GM08714 (cell line): ENCODE data around the gene RTL1.

Experiments used
- H3K4me3 ChIP-seq: fragments of 200-500 bp; sonication (Bioruptor generic); 2 replicates; pipeline ENCODE4 v1.5.1; 2014; ENCODE audit warnings: mild to moderate bottlenecking, low read length, inconsistent platforms
- ZNF274 ChIP-seq: IDR thresholded peaks from 2 replicates; pipeline ENCODE4 v1.6.1; 2012; ENCODE audit warnings: mild to moderate bottlenecking, low read depth, low read length

Gene RTL1

GRCh38 chr14:100842799-100843198 lies 60.7 kb downstream of the RTL1 start:
- H3K4me3 ChIP-seq, result no peak overlapping the region
- TF ChIP-seq ZNF274, result no peak

- no peak overlapping the region for H3K4me3 ChIP-seq
- TF ChIP-seq ZNF274, result no peak
These were observed 61.6 kb downstream of the RTL1 start for GRCh38 chr14:100841761-100842403.

DNA sequence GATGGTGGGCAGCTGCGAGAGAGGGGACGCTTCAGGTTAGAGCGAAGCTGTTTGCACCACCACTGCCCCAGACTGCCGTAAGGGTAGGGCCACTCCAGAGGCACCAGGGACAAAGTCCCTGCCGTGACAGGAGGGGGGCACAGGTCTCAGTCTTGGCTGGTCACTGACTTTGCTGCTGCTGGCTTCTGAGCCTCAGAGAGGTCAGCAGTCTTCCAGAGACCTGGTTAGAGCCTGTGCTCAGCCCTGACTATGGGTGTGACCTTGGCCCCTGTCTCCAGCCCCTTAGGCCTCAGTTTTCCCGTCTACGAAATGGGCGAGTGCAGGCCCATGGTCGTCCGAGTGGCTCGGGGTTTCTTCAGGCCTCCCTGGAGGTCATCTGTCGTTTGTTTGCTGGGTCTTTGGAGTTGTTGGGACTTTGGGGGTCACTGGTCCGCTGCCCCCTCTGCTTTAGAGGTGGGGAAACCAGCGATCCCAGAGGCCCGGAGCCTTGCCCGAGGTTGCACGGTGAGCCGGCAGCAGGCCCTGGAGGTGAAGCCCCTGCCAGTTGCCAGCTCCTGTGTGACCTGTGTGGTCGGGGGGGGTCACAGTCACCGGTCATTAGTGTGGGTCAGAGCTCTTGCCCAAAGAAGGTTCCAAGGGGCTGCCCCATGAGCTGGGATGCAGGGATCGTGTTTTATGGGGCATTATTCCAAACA lies 62.3 kb downstream of the RTL1 start:
- no peak overlapping the region for H3K4me3 ChIP-seq
- TF ChIP-seq ZNF274, result no peak

- TF ChIP-seq ZNF274, result no peak
- no peak overlapping the region for H3K4me3 ChIP-seq
These were observed 63.0 kb downstream of the RTL1 start for GRCh38 chr14:100840286-100841065.

- TF ChIP-seq ZNF274, result no peak
- no peak overlapping the region for H3K4me3 ChIP-seq
These were observed 63.8 kb downstream of the RTL1 start for GRCh38 chr14:100839681-100840111.

DNA sequence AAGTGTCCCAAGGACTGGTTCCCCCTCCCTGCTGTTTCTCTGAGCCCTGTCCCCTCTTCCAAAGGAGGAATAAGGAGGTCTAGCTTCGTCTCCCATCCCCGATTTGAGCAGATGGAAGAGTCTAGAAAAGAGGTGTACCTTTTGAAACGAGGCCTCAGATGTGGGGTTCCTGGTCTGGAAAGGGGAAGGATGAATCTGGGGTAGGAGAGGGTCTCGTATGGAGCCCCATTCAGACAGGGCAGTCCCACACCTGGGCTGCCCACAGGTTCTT lies 64.3 kb downstream of the RTL1 start:
- no peak for TF ChIP-seq ZNF274
- H3K4me3 ChIP-seq, result no peak overlapping the region

GRCh38 chr14:100838493-100839314 lies 64.8 kb downstream of the RTL1 start:
- H3K4me3 ChIP-seq, result no peak overlapping the region
- no peak for TF ChIP-seq ZNF274

DNA sequence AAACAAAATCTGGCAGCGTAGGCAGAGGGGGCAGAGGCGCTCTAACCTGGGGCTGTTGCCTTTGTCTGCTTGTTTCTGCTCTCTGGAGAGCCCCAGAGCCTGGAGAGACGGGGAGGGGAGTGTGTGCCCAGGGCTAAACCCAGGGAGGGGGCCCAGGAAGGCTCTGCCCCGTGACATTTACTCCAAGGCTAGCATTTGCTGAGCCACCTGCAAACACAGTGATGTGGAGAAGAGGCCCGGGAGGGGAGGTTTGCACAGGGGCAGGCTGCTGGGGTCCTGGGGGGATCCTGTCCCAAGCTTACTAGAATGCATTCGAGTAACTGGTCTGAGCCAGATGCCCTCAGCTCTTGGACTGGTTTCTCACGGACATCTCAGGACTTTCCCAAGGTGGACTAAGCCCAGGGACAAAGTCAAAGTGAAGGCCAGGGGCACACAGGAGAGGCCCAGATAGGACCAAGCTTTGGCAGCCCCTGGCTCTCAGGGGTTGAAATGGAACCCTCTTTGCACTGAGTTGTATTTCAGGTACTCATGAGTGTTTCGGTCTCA lies 65.6 kb downstream of the RTL1 start:
- TF ChIP-seq ZNF274, result no peak
- H3K4me3 ChIP-seq, result no peak overlapping the region

DNA sequence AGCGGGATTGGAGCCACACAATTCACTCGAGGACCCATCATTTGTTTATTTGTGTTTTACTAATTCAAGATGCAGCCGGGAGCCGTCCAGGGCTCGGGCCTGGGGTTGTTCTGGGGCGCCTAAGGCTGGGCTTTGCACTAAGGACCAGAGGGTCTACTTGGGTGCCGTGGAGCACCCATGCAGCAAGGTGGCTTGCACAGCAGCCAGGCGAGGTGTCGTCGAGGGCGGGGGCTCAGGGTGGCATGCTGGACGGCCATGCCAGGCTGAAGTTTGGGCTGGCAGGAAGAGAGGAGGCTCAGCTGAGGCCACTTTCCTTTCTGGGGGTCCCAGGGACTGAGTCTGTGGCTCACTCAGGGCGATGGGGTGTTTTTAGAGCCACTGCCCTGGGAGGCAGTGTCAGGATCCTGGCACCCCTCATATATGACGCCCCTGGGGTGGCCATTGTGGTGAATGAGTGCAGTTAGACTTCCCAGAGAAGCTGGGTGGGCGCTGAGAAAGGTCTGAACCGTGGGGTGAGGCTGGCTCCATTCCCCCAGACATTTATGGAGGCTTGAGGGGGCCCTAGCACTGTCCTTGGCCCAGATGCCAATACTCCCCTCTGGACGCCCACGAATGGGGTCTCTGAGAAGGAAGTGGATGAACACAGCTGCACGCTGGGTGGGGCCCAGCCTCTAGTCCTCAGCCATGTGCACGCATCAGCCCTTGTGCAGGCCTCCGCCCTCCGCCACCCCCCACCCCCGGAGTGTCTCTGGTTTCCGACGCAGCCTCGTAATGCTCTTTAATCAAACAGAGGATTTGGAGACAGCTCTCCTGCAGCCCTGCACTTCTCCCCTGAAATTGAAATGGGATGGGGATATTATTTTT lies 66.3 kb downstream of the RTL1 start:
- no peak for TF ChIP-seq ZNF274
- H3K4me3 ChIP-seq, result no peak overlapping the region

- no peak for TF ChIP-seq ZNF274
- no peak overlapping the region for H3K4me3 ChIP-seq
These were observed 67.2 kb downstream of the RTL1 start for GRCh38 chr14:100836311-100836805.

DNA sequence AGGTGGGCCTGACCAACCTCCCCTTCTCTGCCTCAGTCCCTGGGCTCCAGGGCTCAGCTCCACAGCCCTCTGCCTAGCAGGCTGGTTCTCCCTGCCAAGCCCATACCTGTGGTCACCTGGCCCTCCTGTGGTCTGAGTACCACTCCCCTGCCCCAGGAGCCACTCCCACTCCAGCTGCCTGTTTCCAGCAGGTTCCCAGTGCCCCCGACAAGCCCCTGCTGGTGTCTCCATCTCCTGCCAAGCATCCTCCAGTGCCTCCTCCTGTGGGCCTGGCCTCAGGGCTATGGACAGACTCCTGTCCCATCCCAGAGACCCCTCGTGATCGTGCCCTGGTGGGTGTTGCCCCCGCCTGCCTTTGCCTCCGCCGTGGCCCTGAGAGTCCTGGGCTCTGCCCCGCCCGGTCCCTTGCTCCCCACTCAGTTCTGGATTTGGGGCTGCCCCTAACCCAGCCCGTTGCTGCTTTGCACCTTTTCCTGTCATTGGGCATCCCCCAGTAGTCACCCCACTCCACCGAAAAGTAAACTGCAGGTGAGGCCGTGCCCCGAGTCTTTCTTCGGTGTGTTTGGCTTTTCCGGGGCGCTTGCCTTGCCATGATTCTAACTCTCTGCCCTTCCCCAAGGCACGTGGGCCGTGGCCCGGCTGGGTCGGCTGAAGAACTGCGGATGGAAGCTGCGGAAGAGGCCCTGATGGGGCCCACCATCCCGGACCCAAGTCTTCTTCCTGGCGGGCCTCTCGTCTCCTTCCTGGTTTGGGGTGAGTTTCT lies 67.8 kb downstream of the RTL1 start:
- H3K4me3 ChIP-seq, result no peak overlapping the region
- no peak for TF ChIP-seq ZNF274

- H3K4me3 ChIP-seq, result no peak overlapping the region
- no peak for TF ChIP-seq ZNF274
These were observed 68.6 kb downstream of the RTL1 start for GRCh38 chr14:100834794-100835547.
